GM18858 (cell line): ENCODE results near the gene BCL2L1.

Source experiments
- ATAC-seq: cut with Tn5 transposase; IDR thresholded peaks from one replicate; pipeline ENCODE4 v1.9.1; 2021; ENCODE audit not compliant: unreplicated experiment

BCL2L1 gene

DNA sequence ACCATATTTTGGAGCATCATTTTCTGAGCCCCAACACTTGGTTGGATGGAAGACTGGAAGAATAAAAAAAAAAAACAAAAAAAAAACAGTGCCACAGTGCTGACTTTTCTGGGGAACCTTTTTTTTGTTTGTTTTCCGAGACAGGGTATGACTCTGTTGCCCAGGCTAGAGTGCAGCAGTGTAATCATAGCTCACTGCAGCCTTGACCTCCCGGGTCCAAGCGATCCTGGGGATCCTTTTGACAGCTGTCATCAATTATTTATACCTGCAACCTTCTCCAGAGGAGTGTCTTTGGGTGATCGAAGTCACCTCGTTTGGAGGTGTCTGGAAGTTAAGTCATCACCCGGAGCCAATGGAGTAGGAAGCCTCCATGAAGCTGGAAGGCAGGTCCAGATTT is 8.7 kb upstream of the BCL2L1 start:
- no peak for ATAC-seq

DNA sequence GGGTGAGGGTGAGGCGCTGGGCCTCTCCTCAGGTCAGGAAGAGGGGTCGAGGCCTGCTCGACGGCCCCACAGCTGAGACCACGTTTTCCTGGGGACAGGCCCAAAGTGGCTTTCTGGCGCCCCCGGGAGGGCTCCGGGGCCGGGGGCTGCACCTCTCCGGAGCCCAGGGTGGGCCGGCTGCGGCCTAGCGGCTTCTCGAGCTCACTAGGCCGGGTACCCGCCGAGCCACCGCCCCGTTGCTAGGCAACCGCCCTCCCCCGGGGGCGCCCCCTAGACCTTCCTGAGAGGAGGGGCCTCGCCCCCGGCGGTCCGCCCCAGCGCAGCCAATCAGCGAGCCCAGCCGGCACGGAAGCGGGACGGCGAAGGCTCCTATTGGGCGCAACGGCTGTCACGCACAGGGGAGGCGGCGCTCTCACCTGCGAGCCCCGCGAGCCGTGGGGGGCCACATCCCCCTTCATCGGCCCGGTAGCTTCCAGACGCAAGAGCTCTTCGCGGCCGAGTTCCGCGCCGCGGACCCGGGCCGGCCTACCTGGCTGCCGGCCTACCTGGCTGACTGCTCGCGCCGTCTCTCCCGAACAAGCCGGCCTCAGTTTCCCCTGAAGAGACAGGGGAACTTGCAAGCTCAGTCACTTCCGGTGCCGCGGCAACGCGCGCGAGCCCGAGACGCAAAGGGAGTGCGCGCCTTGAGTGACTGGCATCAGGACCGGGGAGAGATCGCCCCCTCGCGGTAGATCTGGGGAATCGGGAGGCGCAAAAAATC is 831 bp upstream of the BCL2L1 start:
- peak; percentile 81 for ATAC-seq

DNA sequence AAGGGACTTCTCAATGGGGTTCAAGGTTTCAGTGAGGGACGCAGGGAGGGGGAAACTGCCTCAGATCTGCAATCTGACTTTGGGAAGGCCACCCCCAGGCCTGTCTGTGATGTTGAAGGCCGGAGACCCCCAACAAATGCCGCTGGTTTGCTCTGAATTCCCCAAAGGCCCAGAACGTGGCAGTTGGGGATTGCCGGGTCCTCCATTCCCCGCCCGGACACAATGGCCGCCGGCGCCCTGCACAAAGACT is 326 bp upstream of the BCL2L1 start:
- ATAC-seq: no peak

DNA sequence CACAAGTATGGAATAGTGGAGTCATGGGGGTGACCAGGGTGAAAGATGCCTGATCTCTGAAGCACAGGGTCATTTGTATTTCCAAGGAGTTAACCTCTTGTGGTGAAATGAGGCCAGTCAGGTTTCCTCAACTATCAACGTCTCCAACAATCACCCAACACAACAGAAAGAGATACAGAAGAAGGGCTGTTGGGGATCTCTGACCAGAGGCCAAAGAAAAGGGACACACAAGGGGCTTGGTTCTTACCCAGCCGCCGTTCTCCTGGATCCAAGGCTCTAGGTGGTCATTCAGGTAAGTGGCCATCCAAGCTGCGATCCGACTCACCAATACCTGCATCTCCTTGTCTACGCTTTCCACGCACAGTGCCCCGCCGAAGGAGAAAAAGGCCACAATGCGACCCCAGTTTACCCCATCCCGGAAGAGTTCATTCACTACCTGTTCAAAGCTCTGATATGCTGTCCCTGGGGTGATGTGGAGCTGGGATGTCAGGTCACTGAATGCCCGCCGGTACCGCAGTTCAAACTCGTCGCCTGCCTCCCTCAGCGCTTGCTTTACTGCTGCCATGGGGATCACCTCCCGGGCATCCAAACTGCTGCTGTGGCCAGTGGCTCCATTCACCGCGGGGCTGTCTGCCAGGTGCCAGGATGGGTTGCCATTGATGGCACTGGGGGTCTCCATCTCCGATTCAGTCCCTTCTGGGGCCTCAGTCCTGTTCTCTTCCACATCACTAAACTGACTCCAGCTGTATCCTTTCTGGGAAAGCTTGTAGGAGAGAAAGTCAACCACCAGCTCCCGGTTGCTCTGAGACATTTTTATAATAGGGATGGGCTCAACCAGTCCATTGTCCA is 1.0 kb downstream of the BCL2L1 start:
- no peak for ATAC-seq

DNA sequence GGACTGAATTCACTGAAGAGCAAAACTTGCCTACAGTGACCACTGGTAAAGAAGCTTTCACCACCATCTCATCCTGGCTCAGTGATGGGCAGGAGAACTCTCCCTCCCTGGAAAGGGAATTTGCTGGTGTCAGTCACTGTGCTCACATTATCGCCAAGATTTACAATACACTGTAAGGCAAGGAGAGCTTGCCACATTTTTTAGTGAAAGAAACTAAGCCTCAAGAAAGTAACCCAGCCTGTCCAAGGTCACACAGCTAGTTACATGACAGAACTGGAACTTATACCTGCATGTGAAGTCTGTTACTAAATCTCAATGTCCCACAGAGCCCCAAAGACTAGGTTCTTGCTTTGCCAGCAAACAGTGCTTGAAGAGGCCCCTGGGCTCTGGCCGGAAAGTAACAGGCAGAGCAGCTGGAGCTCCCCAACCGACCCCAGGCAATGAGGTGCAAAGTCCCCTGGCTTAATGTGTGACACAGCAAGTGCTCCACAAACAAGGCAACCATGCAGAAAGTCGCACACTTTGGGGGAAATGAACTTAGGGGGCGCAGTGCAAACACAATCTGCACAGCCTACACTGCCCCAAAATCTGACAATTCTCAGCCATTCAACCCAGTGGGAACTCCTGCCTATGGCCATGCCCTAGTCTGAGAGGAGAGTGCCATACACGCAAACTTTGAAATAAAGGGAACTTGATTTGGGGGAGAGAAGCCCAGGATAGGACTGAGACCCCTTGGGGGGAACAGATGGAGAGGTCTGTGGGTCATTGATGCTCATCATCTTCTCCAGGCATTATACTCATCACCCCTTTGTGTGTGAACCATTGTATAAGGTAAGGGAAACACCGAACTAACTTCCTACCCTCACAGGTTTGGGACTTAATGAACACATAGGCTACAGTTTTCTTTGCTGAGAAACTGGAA is 1.9 kb downstream of the BCL2L1 start:
- ATAC-seq: no peak

DNA sequence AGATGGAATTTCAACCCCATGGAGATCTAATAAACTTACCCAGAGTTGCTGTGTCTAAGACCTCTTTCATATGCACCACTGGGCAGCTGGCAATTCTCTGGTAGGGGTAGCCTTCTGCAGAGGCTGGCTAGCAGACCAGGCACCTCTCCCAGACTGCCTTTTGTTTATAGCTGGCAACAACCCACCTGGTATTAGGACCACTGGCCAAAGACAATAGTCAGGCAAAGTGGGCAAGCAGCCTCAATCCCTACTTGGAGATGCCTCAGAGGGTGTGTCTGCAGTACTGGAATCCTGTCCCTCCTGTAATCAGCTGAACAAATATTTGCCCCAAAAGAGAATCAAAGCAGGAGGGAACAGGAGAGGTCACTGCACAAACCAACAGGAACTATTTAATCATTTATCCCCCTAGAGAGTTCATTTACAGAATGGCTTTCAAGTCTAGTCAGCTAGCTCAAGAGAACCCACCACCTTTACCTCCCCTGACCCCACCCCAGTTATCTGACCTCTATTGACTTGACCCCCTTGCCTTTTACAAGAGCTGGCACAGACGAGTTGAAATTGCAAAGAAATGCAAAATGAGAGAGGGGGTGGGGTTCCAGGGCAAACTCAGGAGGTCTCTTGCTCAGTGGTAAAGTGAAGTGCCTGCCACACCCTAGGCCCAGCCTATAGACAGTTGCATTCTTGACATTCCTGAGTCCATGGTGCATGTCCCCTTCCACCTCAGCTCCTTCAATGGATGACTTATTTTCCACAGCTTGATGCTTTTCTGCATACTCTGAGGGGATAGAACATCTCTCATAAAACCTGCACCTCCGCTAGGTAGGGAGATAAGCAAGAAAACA is 2.8 kb downstream of the BCL2L1 start:
- ATAC-seq: no peak

DNA sequence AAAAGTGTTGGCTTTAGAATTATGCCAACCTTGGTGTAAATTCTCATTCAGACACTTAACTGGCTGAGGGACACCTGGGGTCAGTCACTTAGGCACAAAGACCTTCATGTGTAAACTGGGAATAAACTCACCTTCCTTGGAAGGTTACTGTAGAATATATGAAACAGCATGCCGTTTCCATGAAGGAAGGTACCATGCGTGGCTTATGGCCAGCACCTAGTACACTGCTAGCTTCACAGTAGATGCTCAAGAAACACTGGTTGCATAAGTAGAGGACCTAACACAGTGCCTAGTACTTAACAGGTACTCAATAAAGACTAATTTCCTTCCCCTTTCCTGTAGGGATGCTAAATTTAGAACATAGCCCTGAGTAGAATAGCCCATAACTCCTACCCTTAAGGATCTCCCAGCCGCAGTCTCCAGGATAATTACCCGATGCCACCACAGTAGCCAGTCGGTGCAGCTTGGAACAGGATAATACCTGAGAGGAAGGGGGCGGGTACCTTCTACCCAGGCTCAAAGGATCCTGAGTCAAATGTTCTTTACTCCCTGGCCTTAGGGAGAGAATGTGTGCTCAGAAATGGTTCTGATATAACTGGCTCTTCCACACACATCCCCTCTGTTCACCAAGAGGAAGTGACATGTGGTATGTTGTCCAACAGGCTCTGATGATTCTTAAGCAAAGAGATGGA is 3.6 kb downstream of the BCL2L1 start:
- ATAC-seq: no peak

DNA sequence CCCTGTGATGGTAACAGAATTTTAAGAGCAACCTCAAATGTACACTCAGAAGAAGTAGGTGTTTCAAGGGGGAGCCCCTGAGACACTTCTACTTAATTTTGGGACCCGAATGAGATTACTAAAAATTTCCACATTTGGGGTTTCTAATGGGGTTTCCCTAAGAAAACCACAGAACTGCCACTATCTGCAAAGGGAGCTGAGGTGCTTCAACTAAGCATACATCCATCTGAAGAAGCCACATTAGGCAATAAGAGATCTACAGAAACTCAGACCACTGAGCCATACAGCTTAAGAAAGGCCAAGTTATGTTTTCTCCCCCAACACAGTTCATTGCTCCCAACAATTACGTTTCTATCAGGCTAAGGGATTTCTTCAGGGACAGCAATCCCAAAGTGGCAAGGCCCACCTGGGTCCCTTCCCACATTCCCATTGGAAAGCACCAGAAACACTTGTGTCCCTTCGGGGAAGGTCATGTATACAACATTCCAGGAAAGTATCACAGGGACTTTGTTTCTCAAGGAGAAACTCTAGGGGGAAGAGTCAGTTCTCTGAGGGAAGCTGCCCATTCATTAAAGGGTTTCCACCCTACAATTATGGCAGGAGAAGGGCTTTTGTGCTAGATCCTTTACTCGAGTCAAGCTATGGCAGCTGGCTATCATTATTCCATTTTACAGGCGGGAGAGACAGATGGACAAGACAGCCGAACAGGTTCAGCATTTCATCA is 5.0 kb downstream of the BCL2L1 start:
- ATAC-seq: peak; percentile 53

DNA sequence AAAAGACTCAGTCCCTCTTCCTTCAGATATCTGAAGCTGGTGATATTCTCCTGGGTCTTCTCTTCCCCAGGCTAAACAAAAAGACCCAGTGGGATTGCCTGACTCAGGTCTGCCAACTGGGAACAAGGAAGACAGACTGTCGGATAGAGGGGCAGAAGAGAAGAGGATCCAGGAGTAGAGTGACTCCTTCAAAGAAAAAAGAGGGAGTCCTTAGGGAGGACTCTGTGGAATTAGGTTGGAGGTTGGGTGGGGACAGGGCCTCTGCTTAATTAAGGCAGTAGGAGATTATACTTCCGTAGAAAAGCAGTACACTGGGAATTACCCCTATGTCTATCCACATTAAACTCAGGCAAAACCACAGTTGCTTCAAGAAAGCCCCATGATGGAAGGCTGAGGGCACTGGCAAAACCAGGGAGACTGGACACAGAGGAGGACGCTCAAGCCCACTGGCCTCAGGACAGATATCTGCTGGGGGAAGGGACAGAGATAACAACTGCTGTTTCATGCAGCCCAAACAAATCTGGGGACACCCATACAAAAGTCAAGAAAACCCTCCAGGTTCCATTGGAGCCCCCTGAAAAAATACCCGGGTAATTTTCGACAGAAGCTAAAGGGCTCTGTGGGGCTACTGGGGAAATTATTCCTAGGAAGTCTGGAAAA is 5.7 kb downstream of the BCL2L1 start:
- peak; percentile 3 for ATAC-seq

DNA sequence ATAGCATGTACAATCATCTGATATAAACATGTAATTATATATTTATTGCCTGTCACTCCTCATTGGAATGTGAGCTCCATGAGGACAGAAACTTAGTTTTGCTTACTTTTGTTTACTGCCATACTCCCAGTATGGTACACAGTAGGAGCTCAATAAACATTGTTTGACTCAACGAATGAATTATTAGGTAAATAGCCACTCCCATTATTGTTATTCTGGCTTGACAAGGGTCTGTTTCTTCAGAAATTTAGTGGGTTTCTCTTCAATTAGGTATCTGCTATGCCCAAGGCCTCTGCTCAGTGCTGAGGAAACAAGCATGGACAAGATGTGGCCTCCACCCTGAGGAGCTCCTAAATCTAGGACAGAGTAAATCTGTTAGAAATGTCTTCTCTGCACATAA is 6.3 kb downstream of the BCL2L1 start:
- ATAC-seq: no peak

DNA sequence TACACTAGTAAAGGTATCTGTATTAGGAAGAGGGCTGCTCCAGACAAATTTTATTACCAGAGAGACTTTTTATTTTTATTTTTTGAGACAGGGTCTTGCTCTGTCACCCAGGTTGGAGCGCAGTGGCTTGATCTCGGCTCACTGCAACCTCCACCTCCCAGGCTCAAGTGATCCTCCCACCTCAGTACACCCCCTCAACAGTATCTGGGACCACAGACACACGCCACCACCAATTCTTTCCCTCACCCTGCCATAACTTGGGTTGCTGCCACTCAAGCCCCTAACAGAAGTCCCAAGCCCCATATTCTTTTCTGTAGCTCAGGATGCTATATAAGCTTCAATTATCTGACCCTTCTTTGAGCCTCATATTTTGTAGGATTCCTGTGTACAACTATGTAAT is 6.9 kb downstream of the BCL2L1 start:
- ATAC-seq: no peak

DNA sequence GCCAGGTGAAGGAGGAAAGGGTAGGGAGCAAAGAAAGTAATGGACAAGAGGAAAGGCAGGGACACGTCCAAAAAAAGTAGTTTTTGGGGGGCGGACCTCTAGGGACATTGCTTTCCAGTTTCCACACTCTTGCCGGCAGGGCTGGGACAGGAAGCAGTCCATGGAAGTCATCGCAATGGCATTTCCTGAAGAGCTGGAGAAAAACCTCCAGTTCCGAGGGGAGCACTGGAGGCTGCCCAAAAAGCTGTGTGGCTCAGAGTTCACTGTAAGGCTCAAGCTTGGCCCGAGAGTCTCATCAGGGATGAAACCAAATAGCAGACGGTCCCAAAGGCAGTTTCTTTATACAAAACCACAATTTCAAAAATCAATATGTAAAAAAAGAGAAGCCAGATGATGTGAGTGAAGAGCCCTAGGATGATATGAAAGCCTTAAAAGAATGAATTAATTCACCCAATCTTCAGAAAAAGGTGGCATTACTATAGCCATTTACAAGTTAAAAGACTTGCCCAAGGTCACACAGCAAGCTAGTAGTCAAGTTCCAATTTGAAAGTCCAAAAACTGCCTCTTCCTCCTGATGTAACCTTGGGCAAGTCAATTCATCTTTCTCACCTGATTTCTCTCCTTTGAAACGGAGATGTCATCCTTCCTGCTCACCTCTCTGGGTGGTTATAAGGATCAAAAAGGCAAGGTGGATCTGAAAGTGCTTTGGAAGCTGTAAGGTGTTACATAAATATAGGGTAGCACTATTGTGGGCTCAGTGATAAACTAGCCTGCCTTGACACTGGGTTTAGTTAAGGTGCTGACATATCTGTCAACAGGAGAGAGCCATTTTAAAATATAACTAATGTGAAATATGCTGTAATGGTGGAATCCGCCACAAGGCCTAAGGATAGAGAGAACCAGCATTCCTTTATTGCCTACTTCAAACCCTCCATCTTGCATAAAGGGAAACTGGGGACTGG is 9.1 kb downstream of the BCL2L1 start:
- no peak for ATAC-seq

DNA sequence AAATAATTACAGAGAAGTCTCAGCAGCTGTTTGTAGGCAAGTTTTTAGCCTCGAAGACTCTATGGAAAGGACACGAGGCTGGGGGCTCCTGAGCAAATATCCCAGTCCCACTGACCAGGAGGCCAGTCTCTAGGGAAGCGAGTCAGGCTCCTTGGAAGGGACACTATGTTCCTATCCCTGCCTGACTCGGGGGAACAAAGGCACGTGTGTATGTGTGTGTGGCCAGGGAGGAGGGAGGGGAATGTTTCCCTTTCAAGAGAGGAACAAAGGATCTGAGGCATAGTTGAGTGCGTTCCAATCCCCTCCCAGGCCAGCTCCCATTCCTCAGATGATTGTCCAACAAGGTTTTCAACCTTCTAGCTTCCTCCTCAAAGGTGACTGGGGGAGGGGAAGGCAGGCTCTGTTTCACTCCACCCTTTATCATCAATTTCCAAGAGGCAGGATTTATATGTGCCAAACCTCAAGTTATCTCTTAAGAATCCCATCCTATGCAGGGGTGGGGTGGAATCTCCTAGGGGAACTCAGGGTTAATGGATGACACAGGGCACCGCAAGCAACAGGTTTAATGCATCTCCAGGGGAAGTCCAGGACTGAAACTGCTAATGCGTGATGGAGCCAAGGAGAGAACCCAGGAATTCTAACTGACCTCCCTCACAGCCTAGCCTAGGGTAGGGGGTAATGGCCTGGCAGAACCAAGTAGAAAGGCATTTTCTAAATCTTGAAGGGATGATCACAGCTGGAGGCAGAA is 9.9 kb downstream of the BCL2L1 start:
- ATAC-seq: no peak

DNA sequence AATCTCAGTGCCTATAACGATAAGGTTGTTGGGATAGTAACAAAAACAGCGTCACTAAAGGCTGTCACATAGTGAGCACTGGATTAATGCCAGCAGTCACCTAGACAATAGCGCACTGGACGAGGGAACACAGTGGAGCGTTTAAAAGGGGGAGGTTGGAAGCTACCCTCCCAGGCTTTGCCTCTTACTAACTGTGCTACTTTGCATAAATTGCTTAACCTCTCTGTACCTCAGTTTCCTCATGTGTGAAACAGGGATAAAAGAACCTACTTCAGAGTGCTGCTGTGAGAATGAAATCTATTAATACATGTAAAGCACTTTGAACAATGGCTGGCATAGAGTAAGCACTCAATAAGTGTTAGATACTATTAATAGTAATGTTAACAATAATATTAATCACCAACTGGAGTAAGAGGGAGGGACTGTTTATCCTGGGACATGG is 10.5 kb downstream of the BCL2L1 start:
- no peak for ATAC-seq

DNA sequence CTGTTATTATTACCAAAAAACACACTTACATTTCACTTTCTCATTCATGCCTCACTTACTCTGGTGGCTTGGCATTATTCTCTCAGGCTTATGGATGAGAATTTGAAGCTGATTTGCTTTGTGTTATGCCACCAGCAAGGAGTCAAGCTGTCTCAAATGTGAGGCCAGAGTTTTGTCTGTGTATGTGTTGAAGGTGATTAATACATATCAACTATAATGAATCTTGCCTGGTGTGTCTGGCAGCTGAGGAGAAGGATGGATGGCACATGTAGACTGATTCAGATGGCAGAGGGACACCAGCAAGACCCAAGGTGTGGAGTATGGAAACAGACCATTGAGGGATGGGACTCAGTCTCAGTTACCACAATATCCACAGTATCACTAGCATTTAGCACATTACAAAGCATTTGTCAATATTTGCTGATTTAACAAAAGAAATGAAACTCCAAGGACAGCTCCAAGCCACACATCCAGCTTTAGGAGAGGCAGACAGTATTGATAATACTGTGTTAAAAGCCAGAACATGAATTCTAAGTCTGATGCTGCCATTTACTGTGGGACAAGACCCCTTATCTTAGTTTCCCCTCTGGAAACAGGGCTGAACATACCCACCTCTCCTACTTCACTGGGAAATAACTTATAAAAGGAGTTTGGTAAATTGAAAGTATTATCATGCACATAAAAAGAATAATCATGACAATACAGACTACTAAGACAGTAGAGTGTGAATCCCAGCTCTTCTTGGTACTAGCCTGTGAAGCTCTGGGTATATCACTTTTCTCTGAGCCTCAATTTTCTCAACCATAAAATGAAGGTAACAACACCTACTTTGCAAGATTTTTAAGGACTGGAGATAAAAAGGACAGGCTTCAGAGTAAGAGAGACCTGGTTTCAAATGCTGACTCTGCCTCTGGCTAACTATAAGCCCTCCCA is 11.2 kb downstream of the BCL2L1 start:
- ATAC-seq: no peak
